Posterior vena cava (tissue), 2 donors: Measurements from ENCODE around the gene RACGAP1. TPM values are rescaled to one million over a fixed set of nuclear protein-coding genes. Genes with fewer than 3 reads are reported as not detected.

ENCODE experiments used
- DNase-seq: peaks from one replicate; pipeline ENCODE4 v3.0.0-alpha.2; 2020; ENCODE audit warnings: low spot score
- intact Hi-C, 2 donors: fragments of 100-400 bp; cut with DNase I; formaldehyde crosslinking; loops; one replicate each; pipeline versions ENCODE4 v1.14.1 to v1.14.2; 2022 to 2023
- total RNA-seq, 2 donors: library from RNA; stranded (reverse); fragmentation: NEBNext Ultra II Directional; extraction: Animal tissue kit (Norgen Biotek cat#: 25700); gene quantifications; one replicate each; pipeline ENCODE4 v1.2.1, GENCODE V29; 2021
- donor health status: DM: yes; HTN: yes; CAD: no.
- donor health status: DM: yes; HTN: yes; CAD: no.

RACGAP1 gene
- total RNA-seq, 2 donors from 2014 or later: 9.9 to 10.5 TPM

GRCh38 chr12:49941556-49942511 lies 83.5 kb downstream of the RACGAP1 start:
- intact Hi-C loops: no loop called here
- DNase-seq: peak; percentile 78

- intact Hi-C loops: no loop called here
These were observed 85.6 kb downstream of the RACGAP1 start for GRCh38 chr12:49939707-49940106.

GRCh38 chr12:49939307-49939706 lies 86.0 kb downstream of the RACGAP1 start:
- intact Hi-C loops: no loop called here
- no peak for DNase-seq

More at GRCh38 chr12:49939707-49940106, 85.6 kb downstream of the RACGAP1 start:
- DNase-seq: peak; percentile 19

Other genes starting within 250 kb of the RACGAP1 start
- gene NCKAP5L, start 197.1 kb downstream of the RACGAP1 start, total RNA-seq: 10 to 100 TPM; 16.2 to 22.4 TPM
- gene BCDIN3D, start 182.4 kb downstream of the RACGAP1 start, total RNA-seq: 1 to 10 TPM; 2.5 to 4.0 TPM
- 1 to 10 TPM; 1.8 to 2.5 TPM for gene FAIM2, start 121.6 kb downstream of the RACGAP1 start, total RNA-seq
- gene AQP2, start 74.8 kb downstream of the RACGAP1 start, total RNA-seq: under 1 TPM; 0.33 to 0.42 TPM
- gene AQP5, start 63.6 kb downstream of the RACGAP1 start, total RNA-seq: not detected
- under 1 TPM in 1 of 2 donors, not detected in 1; 0.05 TPM for gene AQP6, start 52.5 kb downstream of the RACGAP1 start, total RNA-seq
- 1 to 10 TPM; 2.5 to 4.2 TPM for gene ASIC1, start 32.1 kb upstream of the RACGAP1 start, total RNA-seq
- 10 to 100 TPM; 27.9 to 33.0 TPM for gene SMARCD1, start 59.8 kb upstream of the RACGAP1 start, total RNA-seq
- 1 to 10 TPM; 1.5 to 4.5 TPM for gene GPD1, start 78.5 kb upstream of the RACGAP1 start, total RNA-seq
- gene COX14, start 86.7 kb upstream of the RACGAP1 start, total RNA-seq: 10 to 100 TPM; 44.7 to 54.3 TPM
- gene CERS5, start 141.9 kb upstream of the RACGAP1 start, total RNA-seq: 10 to 100 TPM; 43.3 to 44.0 TPM